H1 (cell line): ENCODE measurements around the gene COPS2. TPM values are rescaled to one million over a fixed set of nuclear protein-coding genes. Genes with fewer than 3 reads are reported as not detected.

Experiments
- CTCF ChIA-PET: fragments of 300-600 bp; sonication (Branson Sonifier 250); formaldehyde crosslinking; loops from one replicate; lab custom pipeline; 2021; ENCODE audit not compliant: partially characterized antibody; lab: Charles Lee
- POLR2A ChIA-PET: fragments of 300-600 bp; sonication (Branson Sonifier 250); formaldehyde crosslinking; loops from one replicate; lab custom pipeline; 2021; ENCODE audit warnings: inconsistent platforms; ENCODE audit not compliant: partially characterized antibody; lab: Charles Lee
- DNase-seq, 2 experiments: peaks; one replicate each; pipeline versions ENCODE4 v3.0.0 to v3.0.0-alpha.2; 2010 to 2022; ENCODE audit warnings: low spot score in 2 of 2, low read depth in 1 of 2, mixed read lengths in 1 of 2
- FAIRE-seq: peaks from 2 replicates; lab custom pipeline; 2011; peaks lifted over from hg19 to GRCh38; lab: Jason Lieb, UNC
- H2AFZ ChIP-seq: 2 replicates; pipeline ENCODE4 v1.8.1; 2012; ENCODE audit warnings: low read length, inconsistent platforms
- H2AK5ac ChIP-seq: 2 replicates; pipeline ENCODE4 v1.6.1; 2013; ENCODE audit warnings: low read depth, low read length
- H2BK120ac ChIP-seq: replicated peaks from 2 replicates; pipeline ENCODE3; 2013; ENCODE audit warnings: low read depth, low read length, inconsistent platforms
- H2BK12ac ChIP-seq: 2 replicates; pipeline ENCODE4 v1.6.1; 2013; ENCODE audit warnings: low read depth, low read length
- H2BK15ac ChIP-seq: 2 replicates; pipeline ENCODE4 v1.6.1; 2013; ENCODE audit warnings: low read length
- H2BK20ac ChIP-seq: 2 replicates; pipeline ENCODE4 v1.6.1; 2013; ENCODE audit warnings: low read length
- H2BK5ac ChIP-seq: 2 replicates; pipeline ENCODE4 v1.6.1; 2013; ENCODE audit warnings: low read depth, low read length
- H3K14ac ChIP-seq: 2 replicates; pipeline ENCODE4 v1.6.1; 2013; ENCODE audit warnings: inconsistent platforms; ENCODE audit not compliant: insufficient read length
- H3K18ac ChIP-seq: 2 replicates; pipeline ENCODE4 v1.6.1; 2013; ENCODE audit warnings: low read length; ENCODE audit errors: extremely low read depth
- H3K23ac ChIP-seq: 2 replicates; pipeline ENCODE4 v1.6.1; 2013; ENCODE audit warnings: inconsistent platforms; ENCODE audit not compliant: insufficient read length
- H3K23me2 ChIP-seq: 2 replicates; pipeline ENCODE4 v1.6.1; 2013; ENCODE audit warnings: low read depth, low read length
- H3K27ac ChIP-seq: 2 replicates; pipeline ENCODE4 v1.6.1; 2011; ENCODE audit warnings: low read depth, low read length, inconsistent platforms
- H3K27me3 ChIP-seq, 4 experiments: replicated peaks in 1 of 4; 1 replicate in 1 of 4; 2 replicates in 3 of 4; pipeline versions ENCODE4 v1.6.1 to v1.8.1; 2011 to 2013; ENCODE audit warnings: low read length in 3 of 4, mild to moderate bottlenecking in 3 of 4, inconsistent platforms in 2 of 4, mixed read lengths in 2 of 4, moderate library complexity in 1 of 4; ENCODE audit not compliant: control insufficient read depth in 3 of 4, insufficient read depth in 3 of 4; ENCODE audit errors: extremely low read depth in 1 of 4
- H3K36me3 ChIP-seq, 4 experiments: 2 replicates each; pipeline versions ENCODE4 v1.6.1 to v1.8.1; 2011 to 2013; ENCODE audit warnings: mild to moderate bottlenecking in 4 of 4, low read length in 3 of 4, moderate library complexity in 2 of 4, control low read depth in 1 of 4, inconsistent platforms in 1 of 4; ENCODE audit not compliant: insufficient read depth in 4 of 4, control insufficient read depth in 2 of 4
- H3K4ac ChIP-seq: replicated peaks from 2 replicates; pipeline ENCODE3; 2013; ENCODE audit warnings: low read length, low read depth, mixed read lengths, inconsistent platforms; ENCODE audit not compliant: insufficient read length
- H3K4me1 ChIP-seq, 4 experiments: replicated peaks in 1 of 4; 1 replicate in 1 of 4; 2 replicates in 3 of 4; pipeline versions ENCODE4 v1.6.1 to v1.8.1; 2011 to 2013; ENCODE audit warnings: low read length in 3 of 4, inconsistent platforms in 2 of 4, mixed read lengths in 1 of 4; ENCODE audit not compliant: insufficient read depth in 4 of 4, control insufficient read depth in 3 of 4
- H3K4me2 ChIP-seq, 2 experiments: 2 replicates each; pipeline versions ENCODE4 v1.6.1 to v1.8.1; 2011 to 2013; ENCODE audit warnings: low read depth in 2 of 2, low read length in 2 of 2, control low read depth in 1 of 2, inconsistent platforms in 1 of 2, mild to moderate bottlenecking in 1 of 2; ENCODE audit not compliant: insufficient read depth in 1 of 2
- H3K4me3 ChIP-seq, 4 experiments: fragments of 200-600, 300-600 bp in 1 of 4; sonication (generic), shearing (Covaris generic), sonication (Bioruptor Twin) in 1 of 4; 2 replicates each; pipeline versions ENCODE4 v1.5.1 to v1.8.1; 2011 to 2016; ENCODE audit warnings: low read length in 4 of 4, low read depth in 3 of 4, control low read depth in 2 of 4, inconsistent platforms in 2 of 4, mild to moderate bottlenecking in 2 of 4, mixed read lengths in 1 of 4, moderate library complexity in 1 of 4; ENCODE audit not compliant: insufficient read depth in 2 of 4; ENCODE audit errors: extremely low read depth in 1 of 4
- H3K56ac ChIP-seq: replicated peaks from 2 replicates; pipeline ENCODE3; 2013; ENCODE audit warnings: low read depth, mild to moderate bottlenecking, mixed read lengths, low read length, inconsistent platforms; ENCODE audit not compliant: insufficient read length
- H3K79me1 ChIP-seq: 2 replicates; pipeline ENCODE4 v1.6.1; 2013; ENCODE audit warnings: low read depth, low read length, control low read depth
- H3K79me2 ChIP-seq, 2 experiments: 2 replicates each; pipeline versions ENCODE4 v1.6.1 to v1.8.1; 2012 to 2013; ENCODE audit warnings: low read length in 2 of 2, mild to moderate bottlenecking in 2 of 2, inconsistent platforms in 1 of 2; ENCODE audit not compliant: insufficient read depth in 2 of 2, control insufficient read depth in 1 of 2
- H3K9ac ChIP-seq, 4 experiments: replicated peaks in 1 of 4; 1 replicate in 1 of 4; 2 replicates in 3 of 4; pipeline versions ENCODE4 v1.6.1 to v1.8.1; 2011 to 2013; ENCODE audit warnings: low read depth in 3 of 4, low read length in 3 of 4, control low read depth in 2 of 4, mild to moderate bottlenecking in 2 of 4, moderate library complexity in 2 of 4, inconsistent platforms in 1 of 4; ENCODE audit errors: extremely low read depth in 1 of 4
- H3K9me3 ChIP-seq, 2 experiments: 2 replicates each; pipeline versions ENCODE4 v1.6.1 to v1.8.1; 2012 to 2013; ENCODE audit warnings: mild to moderate bottlenecking in 2 of 2, moderate library complexity in 2 of 2, control low read depth in 1 of 2, inconsistent platforms in 1 of 2, low read depth in 1 of 2, low read length in 1 of 2, mixed read lengths in 1 of 2; ENCODE audit not compliant: insufficient read depth in 2 of 2
- H4K20me1 ChIP-seq, 2 experiments: replicated peaks in 1 of 2; 2 replicates each; pipeline versions ENCODE3 to v1.8.1; 2011 to 2013; ENCODE audit warnings: inconsistent platforms in 2 of 2, low read length in 2 of 2, mild to moderate bottlenecking in 1 of 2; ENCODE audit not compliant: insufficient read depth in 2 of 2, control insufficient read depth in 1 of 2
- H4K5ac ChIP-seq: 2 replicates; pipeline ENCODE4 v1.6.1; 2013; ENCODE audit warnings: low read length, low read depth, mixed read lengths, inconsistent platforms; ENCODE audit not compliant: insufficient read length
- H4K8ac ChIP-seq: 2 replicates; pipeline ENCODE4 v1.8.0; 2013; ENCODE audit warnings: mild to moderate bottlenecking, moderate library complexity, low read length, inconsistent platforms; ENCODE audit not compliant: insufficient read depth; ENCODE audit errors: extremely low read depth
- H4K91ac ChIP-seq: replicated peaks from 2 replicates; pipeline ENCODE3; 2013; ENCODE audit warnings: low read length, mixed read lengths, inconsistent platforms; ENCODE audit not compliant: insufficient read length
- CBX8 ChIP-seq: fragments of 300-800, 300-1000 bp; sonication (generic); IDR thresholded peaks from 2 replicates; pipeline ENCODE4 v1.7.1; 2016; ENCODE audit warnings: low read depth, low read length, borderline replicate concordance
- CREB1 ChIP-seq: IDR thresholded peaks from 2 replicates; pipeline ENCODE4 v1.6.1; 2012; ENCODE audit warnings: inconsistent platforms
- JUND ChIP-seq: IDR thresholded peaks from 2 replicates; pipeline ENCODE4 v1.6.1; 2011; ENCODE audit warnings: mild to moderate bottlenecking, improper control_type of control experiment, low read length
- POLR2AphosphoS5 ChIP-seq: IDR thresholded peaks from 2 replicates; pipeline ENCODE4 v1.6.1; 2011; ENCODE audit warnings: low read depth, low read length
- RXRA ChIP-seq: IDR thresholded peaks from 2 replicates; pipeline ENCODE4 v1.6.1; 2011; ENCODE audit warnings: low read depth, mild to moderate bottlenecking, low read length, moderate library complexity; ENCODE audit not compliant: insufficient read depth
- SAP30 ChIP-seq: fragments of 300-600 bp; sonication (generic); IDR thresholded peaks from 2 replicates; pipeline ENCODE4 v1.7.1; 2012; ENCODE audit warnings: low read length, moderate library complexity, mild to moderate bottlenecking, inconsistent platforms; ENCODE audit not compliant: insufficient read depth, insufficient replicate concordance
- SIRT6 ChIP-seq: IDR thresholded peaks from one replicate; pipeline ENCODE4 v1.7.1; 2012; ENCODE audit warnings: low read length, inconsistent platforms
- YY1 ChIP-seq: IDR thresholded peaks from 2 replicates; pipeline ENCODE4 v1.6.1; 2011; ENCODE audit warnings: low read depth, mild to moderate bottlenecking, low read length
- WGBS, 2 experiments: shearing (Covaris generic) in 1 of 2; methylation state at CpG; one replicate each; pipeline versions ENCODE4 v1.1.6 to v1.1.7; 2013 to 2015; ENCODE audit warnings: low lambda C conversion rate in 2 of 2, mixed read lengths in 2 of 2, inconsistent platforms in 1 of 2, low coverage in 1 of 2, missing lambda C conversion rate in 1 of 2; ENCODE audit not compliant: insufficient replicate concordance in 2 of 2, insufficient coverage in 1 of 2, insufficient read length in 1 of 2; ENCODE audit errors: extremely low coverage in 1 of 2, missing lambda C conversion rate in 1 of 2; 5-methylcytosine and 5-hydroxymethylcytosine counted together
- polyA plus RNA-seq, 7 experiments: library from polyadenylated mRNA; depleted of rRNA in 3 of 7; stranded (reverse) in 5 of 7; unstranded in 2 of 7; fragments of >200 nt in 5 of 7; fragments of 200-250 nt in 2 of 7; gene quantifications; 1 replicate in 5 of 7; 2 replicates in 1 of 7; 4 replicates in 1 of 7; pipeline versions ENCODE4 v1.2.1 to v1.2.3, GENCODE V29; 2011 to 2013; ENCODE audit warnings: missing spikeins in 2 of 7, mixed read lengths in 2 of 7
- total RNA-seq: library from RNA; stranded (reverse); fragmentation: NEBNext Ultra II Directional; extraction: Animal tissue kit (Norgen Biotek cat#: 25700); gene quantifications from 2 replicates; pipeline ENCODE4 v1.2.1, GENCODE V29; 2021

Gene COPS2
- total and polyA plus RNA-seq, 2 of the 8 experiments (the other 6 are each of a cell fraction or from before 2014, with no cell fraction given) = 17.7 to 85.1 TPM

GRCh38 chr15:49187549-49188245, 32.3 kb upstream of the COPS2 start:
- Histone ChIP-seq H2BK5ac (no peak overlapping the region), H2BK12ac (no peak overlapping the region), H3K23ac (no peak overlapping the region), H3K9me3 (no peaks in the 10 kb centered on the region), H4K5ac (no peak overlapping the region), H3K27me3 (no peaks in the 10 kb centered on the region), H3K56ac (no peak overlapping the region), H3K23me2 (no peaks in the 10 kb centered on the region), H4K8ac (no peak overlapping the region), H3K4me1 (peaks cover 4 to 11% (median 9%) of the 10 kb centered on the region in 4 experiments; a peak in 6 of 7 replicates), H3K9ac (no peak overlapping the region), H2BK120ac (no peak overlapping the region), H4K91ac (no peak overlapping the region), H3K79me1 (no peaks in the 10 kb centered on the region), H2BK15ac (no peak overlapping the region), H3K79me2 (peaks cover 0 to 20% of the 10 kb centered on the region in 2 experiments; a peak in 1 of 4 replicates), H2BK20ac (no peak overlapping the region), H3K27ac (no peak overlapping the region), H3K4me3 (no peak overlapping the region), H3K36me3 (no peaks in the 10 kb centered on the region), H3K18ac (no peak overlapping the region), H2AK5ac (no peak overlapping the region), H3K4ac (no peak overlapping the region), H3K14ac (no peak overlapping the region), H2AFZ (no peak overlapping the region), H3K4me2 (no peak overlapping the region), H4K20me1 (no peaks in the 10 kb centered on the region)
- TF ChIP-seq CBX8 (no peak), SAP30 (no peak), SIRT6 (no peak), CREB1 (no peak), JUND (no peak), YY1 (no peak), POLR2AphosphoS5 (no peak), RXRA (no peak)
- CTCF ChIA-PET = interaction anchor here (1.2 kb wide), 1 partner anchor 325 kb away, joined by 3 read pairs; no protein-coding TSS in a partner anchor
- DNase-seq = no peak
- no peak for FAIRE-seq
- POLR2A ChIA-PET = no interaction called here
- 85% methylated on average over 2 of the region's 2 CpGs; no CpG with 5 or more reads in 1 of the 2 experiments for WGBS, 2 experiments
